ENCODE measurements around the gene SIKE1. TPM values are rescaled to one million over a fixed set of nuclear protein-coding genes. Genes with fewer than 3 reads are reported as not detected.
A peak's percentile ranks its signal among the peaks of the same experiment; 100 is the strongest.

The SIKE1 gene
- polyA plus RNA-seq, 2 of the 4 experiments (the other 2 are of a cell fraction) = 17.8 to 28.7 TPM

GRCh38 chr1:114764689-114765088 lies 15.8 kb downstream of the SIKE1 start:
- DNase-seq (ENCODE audit: low read depth in 1 of 2, low spot score in 1 of 2) (no peak), FAIRE-seq (no peak), ATAC-seq (no peak)
- 78% methylated on average over 4 of the region's 4 CpGs for WGBS (ENCODE audit: missing lambda C conversion rate)
- ChIA-PET POLR2A (interaction anchor here (1.0 kb wide), 1 partner anchor 16 kb away, joined by 4 read pairs; the partner anchor contains the start of gene SIKE1), CTCF (no interaction called here)
- no peaks in the 10 kb centered on the region for H3K4me1 ChIP-seq
- H3K4me2 ChIP-seq = no peak overlapping the region
- no peaks in the 10 kb centered on the region for H3K9me3 ChIP-seq
- no peak overlapping the region for H3K4me3 ChIP-seq
- TF ChIP-seq RCOR1 (IDR thresholded peaks at IDR 0.05; ENCODE audit: low read depth, low read length) (no peak), KDM1A (IDR thresholded peaks at IDR 0.05; ENCODE audit: low read depth) (no peak), BHLHE40 (IDR thresholded peaks at IDR 0.05; ENCODE audit: low read depth, low read length) (no peak), ZC3H11A (IDR thresholded peaks at IDR 0.05) (no peak), USF2 (IDR thresholded peaks at IDR 0.05) (no peak)
- H3K27ac ChIP-seq = no peak overlapping the region

- ATAC-seq (no peak), FAIRE-seq (no peak), DNase-seq (ENCODE audit: low read depth in 1 of 2, low spot score in 1 of 2) (no peak)
- Histone ChIP-seq H3K4me1 (peaks cover 23% of the 10 kb centered on the region; the same call in 2 of the 3 replicates), H3K9me3 (no peaks in the 10 kb centered on the region), H3K4me3 (peak overlapping the region; percentile 97), H3K4me2 (peak overlapping the region; percentile 82), H3K27ac (peak overlapping the region; percentile 100)
- POLR2A ChIA-PET = no interaction called here
- WGBS (ENCODE audit: missing lambda C conversion rate) = 29% methylated on average over 6 of the region's 6 CpGs
- CTCF ChIA-PET = interaction anchor here (1.2 kb wide), 1 partner anchor 17 kb away, joined by 3 read pairs; no protein-coding TSS in a partner anchor
- TF ChIP-seq KDM5A (IDR thresholded peaks at IDR 0.05) = no peak
- no peak for TF ChIP-seq ZFP36 (IDR thresholded peaks at IDR 0.05; ENCODE audit: borderline replicate concordance, partially characterized antibody)
- no peak for TF ChIP-seq USF2 (IDR thresholded peaks at IDR 0.05)
- no peak for TF ChIP-seq EHF (CRISPR knock-in tag; IDR thresholded peaks at IDR 0.05)
- TF ChIP-seq RCOR1 (IDR thresholded peaks at IDR 0.05; ENCODE audit: low read depth, low read length) = no peak
- no peak for TF ChIP-seq POLR2AphosphoS2 (conservative IDR thresholded peaks at IDR 0.05; ENCODE audit: low read length)
- TF ChIP-seq ELK1 (IDR thresholded peaks at IDR 0.05; ENCODE audit: low read depth, low read length) = no peak
- no peak for TF ChIP-seq NR3C1 (IDR thresholded peaks at IDR 0.05)
- no peak for TF ChIP-seq CHD2 (IDR thresholded peaks at IDR 0.05; ENCODE audit: low read length, partially characterized antibody)
These were observed 22.1 kb downstream of the SIKE1 start for GRCh38 chr1:114758256-114758832.

- peak; percentile 97 for ATAC-seq
- Histone ChIP-seq H3K4me1 (peaks cover 23% of the 10 kb centered on the region; the same call in 2 of the 3 replicates), H3K27ac (peak within 1 kb of the TSS; percentile 100), H3K4me2 (peak within 1 kb of the TSS; percentile 91), H3K4me3 (peak within 1 kb of the TSS; percentile 97), H3K9me3 (no peaks in the 10 kb centered on the region)
- WGBS (ENCODE audit: missing lambda C conversion rate) = 1% methylated on average over 38 of the region's 50 CpGs
- peak; percentile 91 to 98 for DNase-seq (ENCODE audit: low read depth in 1 of 2, low spot score in 1 of 2)
- CTCF ChIA-PET = interaction anchor here (0.7 to 1.2 kb wide), 2 partner anchors 17 to 21 kb away, joined by 3 read pairs; no protein-coding TSS in a partner anchor
- no peak for FAIRE-seq
- POLR2A ChIA-PET = interaction anchor here (0.6 to 1.7 kb wide), 3 partner anchors 13 to 426 kb away, joined by 4 to 6 read pairs (median 5); partner anchors contain the start of gene SIKE1
- TF ChIP-seq EP300 (IDR thresholded peaks at IDR 0.05) (no peak), GATA3 (IDR thresholded peaks at IDR 0.05; ENCODE audit: borderline replicate concordance) (peak; percentile 38; the same call in 1 of the 2 replicates), RAD21 (conservative IDR thresholded peaks at IDR 0.05 in 1 of 2, IDR thresholded peaks at IDR 0.05 in 1 of 2) (peak in 1 of 2 experiments; percentile 15; a peak in 1 of 5 replicates), HEYL (CRISPR knock-in tag; IDR thresholded peaks at IDR 0.05) (no peak), SMC3 (IDR thresholded peaks at IDR 0.05) (no peak), PHF8 (IDR thresholded peaks at IDR 0.05; ENCODE audit: borderline replicate concordance, low read depth) (peak; percentile 96), HES2 (IDR thresholded peaks at IDR 0.05) (no peak), REST (IDR thresholded peaks at IDR 0.05) (peak; percentile 86), ZFP36 (IDR thresholded peaks at IDR 0.05; ENCODE audit: borderline replicate concordance, partially characterized antibody) (no peak), CHD4 (IDR thresholded peaks at IDR 0.05; ENCODE audit: borderline replicate concordance) (no peak), CHD2 (IDR thresholded peaks at IDR 0.05; ENCODE audit: low read length, partially characterized antibody) (peak; percentile 91), POLR2A (IDR thresholded peaks at IDR 0.05; ENCODE audit: low read length) (peak; percentile 75), TFCP2L1 (CRISPR knock-in tag; IDR thresholded peaks at IDR 0.05) (0 out of 2 replicates have a peak, but pooled peaks have one; percentile 30)
These were observed 22.8 kb downstream of the SIKE1 start, which contains the start of gene CSDE1 for GRCh38 chr1:114757455-114758255. Gene CSDE1, minus strand, starts transcription at chr1:114757984. Its CDS starts 18,094 bp downstream, at chr1:114739890.

Data from A549 (cell line).